Fibroblast of pulmonary artery (primary cell): ENCODE data around the gene LDAH.

Experiments
- DNase-seq: peaks from one replicate; pipeline ENCODE4 v3.0.0-alpha.2; 2010; ENCODE audit warnings: low read depth
- H3K4me3 ChIP-seq: replicated peaks from 2 replicates; pipeline ENCODE4 v1.5.1; 2011; ENCODE audit warnings: low read depth, mild to moderate bottlenecking, control low read depth, low read length, moderate library complexity
- CTCF ChIP-seq: IDR thresholded peaks from 2 replicates; pipeline ENCODE4 v1.5.1; 2011; ENCODE audit warnings: mild to moderate bottlenecking, control low read depth, low read length, inconsistent platforms; ENCODE audit errors: missing control alignments

Gene LDAH

GRCh38 chr2:20637147-20637546 is 185.8 kb downstream of the LDAH start:
- no peak overlapping the region for H3K4me3 ChIP-seq
- DNase-seq = no peak
- TF ChIP-seq CTCF = no peak

- TF ChIP-seq CTCF = peak; percentile 86
- peak; percentile 82 for DNase-seq
- no peak overlapping the region for H3K4me3 ChIP-seq
Measured at GRCh38 chr2:20635675-20636584, 187.0 kb downstream of the LDAH start.

- no peak for TF ChIP-seq CTCF
- H3K4me3 ChIP-seq = no peak overlapping the region
- DNase-seq = no peak
Measured at GRCh38 chr2:20635113-20635510, 187.8 kb downstream of the LDAH start.

GRCh38 chr2:20634507-20635112 is 188.3 kb downstream of the LDAH start:
- no peak overlapping the region for H3K4me3 ChIP-seq
- peak; percentile 73 for DNase-seq

More at GRCh38 chr2:20634507-20635112, 188.3 kb downstream of the LDAH start:
- no peak for TF ChIP-seq CTCF
